HepG2 (cell line): ENCODE results near the gene ACBD7. TPM values are rescaled to one million over a fixed set of nuclear protein-coding genes. Genes with fewer than 3 reads are reported as not detected.
A peak's percentile ranks its signal among the peaks of the same experiment; 100 is the strongest.

Experiments used
- ATF1 ChIP-seq: IDR thresholded peaks from 2 replicates; pipeline ENCODE4 v1.6.1; 2016; ENCODE audit warnings: mild to moderate bottlenecking, control low read depth
- CEBPZ ChIP-seq: IDR thresholded peaks from 2 replicates; pipeline ENCODE4 v1.6.1; 2012; ENCODE audit warnings: low read length, improper control_type of control experiment
- ELF3 ChIP-seq: IDR thresholded peaks from 2 replicates; pipeline ENCODE4 v1.6.1; 2016; ENCODE audit warnings: missing genetic modification reagents, missing compliant biosample characterization
- GABPB1 ChIP-seq: IDR thresholded peaks from 2 replicates; pipeline ENCODE4 v1.6.1; 2016; ENCODE audit warnings: mild to moderate bottlenecking, missing genetic modification reagents, moderate library complexity, missing compliant biosample characterization
- GMEB2 ChIP-seq: IDR thresholded peaks from 2 replicates; pipeline ENCODE4 v1.6.1; 2016; ENCODE audit warnings: missing biosample characterization, missing genetic modification reagents, low read depth
- HNRNPH1 ChIP-seq: fragments of 200-400 bp; formaldehyde crosslinking; optimal IDR thresholded peaks from 2 replicates; pipeline ENCODE3; 2017; ENCODE audit warnings: mild to moderate bottlenecking, low read depth, low read length
- MTERF4 ChIP-seq: sonication (generic); formaldehyde crosslinking; IDR thresholded peaks from 2 replicates; pipeline ENCODE4 v1.8.0; 2023; ENCODE audit warnings: mild to moderate bottlenecking, missing genetic modification reagents
- NCOA1 ChIP-seq: sonication (generic); formaldehyde crosslinking; IDR thresholded peaks from 2 replicates; pipeline ENCODE4 v1.9.0; 2021; ENCODE audit warnings: missing genetic modification reagents
- NR2F2 ChIP-seq: IDR thresholded peaks from 2 replicates; pipeline ENCODE4 v1.6.1; 2012; ENCODE audit warnings: low read depth, inconsistent platforms, borderline replicate concordance
- PBX3 ChIP-seq: sonication (generic); formaldehyde crosslinking; IDR thresholded peaks from 2 replicates; pipeline ENCODE4 v1.8.1; 2023; ENCODE audit warnings: missing genetic modification reagents, inconsistent platforms, borderline replicate concordance
- TBX2 ChIP-seq: sonication (generic); formaldehyde crosslinking; IDR thresholded peaks from 2 replicates; pipeline ENCODE4 v1.5.0; 2020; ENCODE audit warnings: missing genetic modification reagents, mild to moderate bottlenecking, borderline replicate concordance
- ZBTB42 ChIP-seq: sonication (generic); formaldehyde crosslinking; IDR thresholded peaks from 2 replicates; pipeline ENCODE4 v1.5.0; 2020; ENCODE audit warnings: mild to moderate bottlenecking, missing genetic modification reagents
- ZMAT5 ChIP-seq: sonication (generic); formaldehyde crosslinking; IDR thresholded peaks from 2 replicates; pipeline ENCODE4 v1.5.0; 2020; ENCODE audit warnings: mild to moderate bottlenecking, low read depth, missing genetic modification reagents, borderline replicate concordance
- ZNF282 ChIP-seq: fragments of 450-650 bp; IDR thresholded peaks from 2 replicates; pipeline ENCODE4 v1.6.1; 2018; ENCODE audit not compliant: partially characterized antibody
- ZNF296 ChIP-seq: sonication (generic); formaldehyde crosslinking; conservative IDR thresholded peaks from 2 replicates; pipeline ENCODE4 v1.5.0; 2020; ENCODE audit warnings: mild to moderate bottlenecking, missing genetic modification reagents
- ZNF496 ChIP-seq: sonication (generic); formaldehyde crosslinking; IDR thresholded peaks from 2 replicates; pipeline ENCODE4 v1.8.1; 2023; ENCODE audit warnings: mild to moderate bottlenecking, moderate library complexity, missing genetic modification reagents; ENCODE audit not compliant: insufficient replicate concordance
- ZNF639 ChIP-seq: conservative IDR thresholded peaks from 2 replicates; pipeline ENCODE4 v1.6.1; 2018; ENCODE audit warnings: missing genetic modification reagents
- ZNF678 ChIP-seq: sonication (generic); formaldehyde crosslinking; IDR thresholded peaks from 2 replicates; pipeline ENCODE4 v1.4.0; 2020; ENCODE audit warnings: mild to moderate bottlenecking, missing genetic modification reagents
- ZNF782 ChIP-seq: sonication (generic); formaldehyde crosslinking; IDR thresholded peaks from 2 replicates; pipeline ENCODE4 v1.4.0; 2020; ENCODE audit warnings: missing genetic modification reagents, mild to moderate bottlenecking, borderline replicate concordance
- polyA plus RNA-seq, 8 experiments: library from polyadenylated mRNA; depleted of rRNA in 3 of 8; stranded (reverse) in 7 of 8; unstranded in 1 of 8; fragments of >200 nt; fragmentation: Illumina TruSeq in 4 of 8; extraction: Trizol in 4 of 8; gene quantifications; 2 replicates each; pipeline versions ENCODE4 v1.2.1 to v1.2.3, GENCODE V29; 2011 to 2016; ENCODE audit warnings: low read depth in 4 of 8, missing spikeins in 1 of 8, mixed read lengths in 1 of 8; ENCODE audit not compliant: insufficient read depth in 1 of 8
- total RNA-seq, 5 experiments: library from RNA; depleted of rRNA; stranded (reverse); fragments of >200 nt; fragmentation: Illumina TruSeq; extraction: Trizol; gene quantifications; 2 replicates each; pipeline ENCODE4 v1.2.3, GENCODE V29; 2016; ENCODE audit warnings: low read depth in 1 of 5

The ACBD7 gene
- total and polyA plus RNA-seq, 2 of the 13 experiments (the other 11 are each of a cell fraction or from before 2014, with no cell fraction given): 1.4 to 2.6 TPM

GRCh38 chr10:15088428-15089261 lies at the start of gene ACBD7 (continued):
- TF ChIP-seq GMEB2 (no peak), ELF3 (CRISPR knock-in tag) (no peak), NR2F2 (no peak), ZNF282 (no peak), ZNF782 (CRISPR knock-in tag) (peak; percentile 82; the same call in 1 of the 2 replicates), ZMAT5 (no peak), MTERF4 (CRISPR knock-in tag) (no peak), ZBTB42 (no peak), ZNF296 (CRISPR knock-in tag) (no peak), ATF1 (CRISPR knock-in tag) (no peak), CEBPZ (no peak), GABPB1 (peak; percentile 68; the same call in 1 of the 2 replicates), HNRNPH1 (no peak), ZNF678 (CRISPR knock-in tag) (no peak), PBX3 (CRISPR knock-in tag) (no peak), ZNF496 (CRISPR knock-in tag) (no peak), ZNF639 (CRISPR knock-in tag) (no peak), TBX2 (CRISPR knock-in tag) (no peak), NCOA1 (CRISPR knock-in tag) (no peak)
